Measurements from ENCODE around the gene FPGS.

Gene FPGS

DNA sequence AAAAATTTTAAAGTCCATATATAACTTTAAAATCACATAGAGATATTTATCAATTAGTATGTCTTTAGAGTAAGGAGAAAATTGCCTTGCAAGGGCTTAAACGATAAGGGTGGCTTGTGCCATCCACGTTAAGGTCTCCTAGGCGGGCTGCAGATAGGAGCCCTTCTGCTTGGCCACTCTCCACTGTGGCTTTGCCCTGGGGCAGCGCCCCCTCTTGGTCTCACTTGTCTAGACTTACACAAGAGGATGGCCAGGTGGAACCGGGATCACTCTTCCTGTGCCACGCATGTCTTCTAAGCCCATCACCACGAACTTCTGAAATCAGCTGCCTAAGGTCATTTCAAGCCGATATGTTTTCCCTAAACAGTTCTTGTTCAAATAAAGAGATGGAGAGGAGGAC, 2.9 kb downstream of the FPGS start:
- TF ChIP-seq, protein P1, sequence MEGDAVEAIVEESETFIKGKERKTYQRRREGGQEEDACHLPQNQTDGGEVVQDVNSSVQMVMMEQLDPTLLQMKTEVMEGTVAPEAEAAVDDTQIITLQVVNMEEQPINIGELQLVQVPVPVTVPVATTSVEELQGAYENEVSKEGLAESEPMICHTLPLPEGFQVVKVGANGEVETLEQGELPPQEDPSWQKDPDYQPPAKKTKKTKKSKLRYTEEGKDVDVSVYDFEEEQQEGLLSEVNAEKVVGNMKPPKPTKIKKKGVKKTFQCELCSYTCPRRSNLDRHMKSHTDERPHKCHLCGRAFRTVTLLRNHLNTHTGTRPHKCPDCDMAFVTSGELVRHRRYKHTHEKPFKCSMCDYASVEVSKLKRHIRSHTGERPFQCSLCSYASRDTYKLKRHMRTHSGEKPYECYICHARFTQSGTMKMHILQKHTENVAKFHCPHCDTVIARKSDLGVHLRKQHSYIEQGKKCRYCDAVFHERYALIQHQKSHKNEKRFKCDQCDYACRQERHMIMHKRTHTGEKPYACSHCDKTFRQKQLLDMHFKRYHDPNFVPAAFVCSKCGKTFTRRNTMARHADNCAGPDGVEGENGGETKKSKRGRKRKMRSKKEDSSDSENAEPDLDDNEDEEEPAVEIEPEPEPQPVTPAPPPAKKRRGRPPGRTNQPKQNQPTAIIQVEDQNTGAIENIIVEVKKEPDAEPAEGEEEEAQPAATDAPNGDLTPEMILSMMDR (IDR thresholded peaks at IDR 0.05; ENCODE audit: low read length, missing control alignments) = peak; percentile 51
- no peak overlapping the region for H3K4me3 ChIP-seq (replicated peaks; ENCODE audit: low read depth, low read length)
- DNase-seq (ENCODE audit: low read depth) = peak; percentile 42

DNA sequence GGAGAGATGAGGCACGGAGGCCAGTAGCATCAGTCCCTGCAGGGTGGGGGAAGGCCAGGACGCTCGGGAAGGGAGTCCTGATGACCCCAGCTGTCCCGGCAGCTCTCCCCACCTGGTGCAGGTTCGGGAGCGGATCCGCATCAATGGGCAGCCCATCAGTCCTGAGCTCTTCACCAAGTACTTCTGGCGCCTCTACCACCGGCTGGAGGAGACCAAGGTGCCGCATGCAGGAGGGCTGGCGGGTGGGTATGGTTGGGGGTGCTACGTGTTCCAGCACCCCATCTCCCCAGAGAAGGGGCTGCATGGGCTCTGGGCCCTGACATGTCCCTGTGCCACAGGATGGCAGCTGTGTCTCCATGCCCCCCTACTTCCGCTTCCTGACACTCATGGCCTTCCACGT, 4.2 kb downstream of the FPGS start:
- DNase-seq (ENCODE audit: low read depth) = no peak
- no peak overlapping the region for H3K4me3 ChIP-seq (replicated peaks; ENCODE audit: low read depth, low read length)
- TF ChIP-seq, protein P1 (IDR thresholded peaks at IDR 0.05; ENCODE audit: low read length, missing control alignments) = no peak

DNA sequence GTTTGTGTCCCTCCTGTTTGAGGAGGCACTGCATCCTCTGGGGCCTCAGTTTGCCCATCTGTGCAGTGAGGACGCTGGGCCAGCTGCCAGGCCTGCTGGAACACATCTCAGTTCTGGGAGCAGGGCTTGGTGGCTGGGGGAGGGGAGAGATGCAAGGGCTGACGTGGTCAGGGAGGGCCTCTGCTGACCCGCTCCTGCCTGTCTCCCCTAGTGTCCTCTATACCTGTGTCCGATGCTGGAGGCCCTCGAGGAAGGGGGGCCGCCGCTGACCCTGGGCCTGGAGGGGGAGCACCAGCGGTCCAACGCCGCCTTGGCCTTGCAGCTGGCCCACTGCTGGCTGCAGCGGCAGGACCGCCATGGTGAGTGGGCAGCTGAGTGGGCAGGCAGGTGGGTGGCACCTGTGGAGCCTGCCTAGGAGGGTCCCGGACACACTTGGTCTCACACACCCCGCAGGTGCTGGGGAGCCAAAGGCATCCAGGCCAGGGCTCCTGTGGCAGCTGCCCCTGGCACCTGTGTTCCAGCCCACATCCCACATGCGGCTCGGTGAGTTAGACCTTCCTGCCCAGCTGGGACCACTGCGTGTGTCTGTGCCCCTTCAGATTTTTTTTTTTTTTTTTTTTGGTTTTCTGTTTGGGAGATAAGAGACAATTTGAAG, 5.8 kb downstream of the FPGS start:
- TF ChIP-seq, protein P1 (IDR thresholded peaks at IDR 0.05; ENCODE audit: low read length, missing control alignments) = no peak
- no peak for DNase-seq (ENCODE audit: low read depth)
- no peak overlapping the region for H3K4me3 ChIP-seq (replicated peaks; ENCODE audit: low read depth, low read length)

DNA sequence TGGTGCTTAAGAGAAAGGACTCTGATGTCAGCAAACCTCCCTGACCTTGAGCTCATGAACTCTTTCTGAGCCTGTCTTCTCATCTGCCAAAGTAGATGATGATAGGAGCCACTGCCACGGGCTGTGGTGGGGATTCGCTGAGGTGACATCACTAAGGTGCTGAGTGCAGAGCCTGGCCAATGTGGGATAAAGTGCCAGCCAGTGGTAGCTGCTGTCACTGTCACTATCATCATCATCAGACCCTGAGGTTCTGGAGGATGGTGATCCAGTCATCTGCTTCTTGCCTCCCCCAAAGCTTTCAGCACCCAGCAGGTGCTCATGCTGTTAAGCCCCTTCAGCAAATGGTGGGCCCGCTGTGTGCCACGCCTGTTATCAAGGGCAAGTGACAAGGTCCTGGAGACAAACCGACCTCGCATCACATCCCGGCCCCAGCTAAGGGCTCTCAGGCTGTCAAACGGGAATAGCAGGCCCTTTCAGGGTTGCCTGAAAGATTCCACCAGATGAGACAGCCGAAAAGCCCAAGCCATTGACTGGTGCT, 6.4 kb downstream of the FPGS start:
- no peak overlapping the region for H3K4me3 ChIP-seq (replicated peaks; ENCODE audit: low read depth, low read length)
- DNase-seq (ENCODE audit: low read depth) = no peak
- TF ChIP-seq, protein P1 (IDR thresholded peaks at IDR 0.05; ENCODE audit: low read length, missing control alignments) = no peak

DNA sequence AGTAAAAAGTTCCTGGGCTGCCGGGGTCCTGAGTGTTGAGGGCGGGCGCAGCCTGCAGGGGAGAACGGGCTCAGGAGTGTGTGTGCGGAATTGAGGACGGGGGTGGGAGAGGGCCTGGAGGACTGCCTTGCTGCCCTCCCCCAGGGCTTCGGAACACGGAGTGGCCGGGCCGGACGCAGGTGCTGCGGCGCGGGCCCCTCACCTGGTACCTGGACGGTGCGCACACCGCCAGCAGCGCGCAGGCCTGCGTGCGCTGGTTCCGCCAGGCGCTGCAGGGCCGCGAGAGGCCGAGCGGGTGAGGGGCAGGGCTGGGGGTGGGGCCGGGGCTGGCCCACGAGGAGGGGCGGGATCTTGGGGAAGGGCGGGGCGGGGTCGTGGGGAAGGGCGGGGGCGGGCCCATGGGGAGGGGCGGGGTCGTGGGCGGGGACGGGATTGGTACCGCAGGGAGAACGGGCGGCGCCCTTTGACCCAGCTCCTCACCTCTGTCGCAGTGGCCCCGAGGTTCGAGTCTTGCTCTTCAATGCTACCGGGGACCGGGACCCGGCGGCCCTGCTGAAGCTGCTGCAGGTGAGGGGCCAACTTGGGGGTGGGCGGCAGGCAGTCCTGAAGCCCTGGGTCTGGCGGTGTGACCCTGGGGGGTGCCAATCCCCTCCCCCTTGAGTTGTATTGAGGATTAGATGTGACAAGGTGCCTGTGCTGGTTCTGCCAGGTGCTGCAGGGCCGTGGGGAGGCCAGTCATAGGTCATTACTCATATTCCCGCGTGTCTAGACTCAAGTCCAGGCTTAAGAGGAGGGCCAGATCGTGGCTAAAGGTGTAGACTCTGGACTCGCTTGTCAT, 7.1 kb downstream of the FPGS start:
- TF ChIP-seq, protein P1 (IDR thresholded peaks at IDR 0.05; ENCODE audit: low read length, missing control alignments) = no peak

DNA sequence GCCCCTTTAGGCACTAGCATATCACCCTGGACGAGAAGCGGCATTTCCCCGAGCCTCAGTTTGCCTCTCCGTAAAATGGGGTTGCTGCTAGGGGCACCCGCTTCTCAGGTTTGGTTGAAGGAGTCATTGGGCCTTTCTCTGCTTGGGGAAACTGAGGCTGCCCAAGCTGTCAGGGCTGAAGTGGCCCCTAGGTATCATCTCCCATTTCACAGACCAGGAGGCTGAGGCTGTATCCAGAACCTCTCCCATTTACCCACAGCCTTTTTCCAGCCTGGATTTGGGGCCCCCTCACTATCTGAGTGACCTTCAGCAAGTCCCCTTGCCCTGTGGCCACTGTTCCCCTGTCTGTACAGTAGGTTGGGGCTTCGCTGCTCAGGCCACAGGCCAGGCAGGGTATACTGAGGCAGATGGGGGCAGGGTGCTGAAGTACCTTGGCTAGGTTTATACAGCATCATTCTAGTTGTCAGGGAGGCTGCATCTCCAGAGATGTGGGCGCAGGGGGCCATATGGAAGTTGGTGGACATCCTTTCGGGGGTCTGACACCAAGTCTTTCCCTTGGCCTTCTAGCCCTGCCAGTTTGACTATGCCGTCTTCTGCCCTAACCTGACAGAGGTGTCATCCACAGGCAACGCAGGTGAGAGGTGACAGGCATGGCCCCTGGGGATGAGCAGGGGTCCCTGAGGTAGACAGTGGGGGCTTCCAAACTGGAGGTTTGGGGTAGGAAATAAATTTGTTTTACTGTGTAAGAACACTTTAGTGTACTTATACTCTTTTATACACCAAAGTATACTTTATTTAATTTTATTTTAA, 7.9 kb downstream of the FPGS start:
- no peak overlapping the region for H3K4me3 ChIP-seq (replicated peaks; ENCODE audit: low read depth, low read length)
- no peak for DNase-seq (ENCODE audit: low read depth)
- TF ChIP-seq, protein P1 (IDR thresholded peaks at IDR 0.05; ENCODE audit: low read length, missing control alignments) = no peak

More for the DNA sequence above, 7.1 kb downstream of the FPGS start:
- no peak for DNase-seq (ENCODE audit: low read depth)
- H3K4me3 ChIP-seq (replicated peaks; ENCODE audit: low read depth, low read length) = no peak overlapping the region
